ENCODE data around the gene LRRC45. TPM values are rescaled to one million over a fixed set of nuclear protein-coding genes. Genes with fewer than 3 reads are reported as not detected.
A peak's percentile ranks its signal among the peaks of the same experiment; 100 is the strongest.
"Not testable (repeated sequence)": the region's sequence is repeated elsewhere in the genome, so short reads cannot be mapped to it uniquely, and the experiment has no call there.

The LRRC45 gene
- total RNA-seq, 1 donor from 2014 or later: 14.3 TPM

DNA sequence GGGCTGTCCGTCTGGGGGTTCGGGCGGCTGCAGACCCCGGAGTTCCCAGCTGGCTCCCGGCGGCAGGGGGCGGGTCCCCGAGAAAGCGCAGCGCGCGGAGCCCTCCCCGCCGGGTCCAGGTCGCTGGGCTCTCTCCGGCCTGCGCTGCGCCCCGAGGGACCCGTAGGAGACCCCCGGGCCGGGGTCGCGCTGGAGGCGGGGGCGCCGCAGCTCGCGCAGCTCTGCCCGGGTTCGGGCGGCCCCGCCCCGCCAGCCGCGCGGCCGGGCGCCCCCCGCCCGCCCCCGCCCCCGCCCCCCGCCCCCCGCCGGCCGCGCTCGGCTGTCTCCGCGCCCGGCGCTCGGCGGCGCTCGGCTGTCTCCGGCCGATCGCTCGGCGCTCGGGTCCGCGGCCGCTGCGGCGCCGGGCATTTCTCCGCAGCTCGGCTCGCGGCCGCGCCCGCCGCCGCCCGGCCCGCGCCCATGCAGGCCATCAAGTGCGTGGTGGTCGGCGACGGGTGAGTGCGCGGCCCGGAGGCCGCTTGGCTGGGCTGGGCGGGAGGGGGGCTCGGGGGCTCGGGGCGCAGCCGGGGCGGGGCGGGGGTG, 8.3 kb downstream of the LRRC45 start, which contains the start of gene RAC3:
Gene RAC3 (plus strand): TSS at position 376 of the 582 bp plus-strand sequence. CDS start 84 bp downstream, at position 460.
- DNase-seq (ENCODE audit: low spot score in 2 of 2) (peak in 1 of 2 donors; percentile 69), FAIRE-seq (no peak)

DNA sequence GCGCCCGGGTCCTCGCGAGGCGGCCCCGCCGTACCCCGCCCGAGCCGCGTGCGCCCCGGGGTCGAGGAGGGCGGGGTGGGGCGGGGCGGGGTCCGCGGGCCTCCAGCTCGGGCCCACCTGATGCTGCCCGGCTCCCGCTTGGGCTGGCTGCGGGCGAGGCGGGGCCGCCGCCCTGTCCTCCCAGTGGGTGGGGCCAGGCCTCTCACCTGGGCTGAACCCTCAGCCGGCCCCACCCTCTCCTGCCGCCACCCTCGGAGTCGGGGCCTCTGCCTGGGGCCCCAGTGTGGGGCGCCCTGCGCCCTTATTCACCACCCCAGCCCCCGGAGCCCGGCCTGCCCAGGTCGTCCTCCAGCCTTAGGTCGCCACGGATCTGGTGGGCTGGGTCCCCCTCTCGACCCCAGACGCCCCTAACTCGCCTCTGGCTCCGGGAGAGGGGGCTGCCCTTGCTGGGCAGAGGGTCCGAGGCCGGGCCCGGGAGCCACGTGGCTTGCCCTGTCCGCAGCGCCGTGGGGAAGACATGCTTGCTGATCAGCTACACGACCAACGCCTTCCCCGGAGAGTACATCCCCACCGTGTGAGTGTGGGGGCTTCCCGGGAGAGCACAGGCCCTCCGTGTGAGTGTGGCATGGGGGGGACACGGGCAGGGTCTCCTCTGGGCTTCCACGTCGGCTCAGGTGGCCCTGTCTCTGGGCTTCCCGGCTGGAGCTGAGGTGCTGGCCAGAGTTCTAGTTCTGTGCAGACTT, 9.0 kb downstream of the LRRC45 start:
- FAIRE-seq (no peak), DNase-seq (ENCODE audit: low spot score in 2 of 2) (no peak)

GRCh38 chr17:82033359-82034085, 10.4 kb downstream of the LRRC45 start:
- no peak for FAIRE-seq
- no peak for DNase-seq (ENCODE audit: low spot score in 2 of 2)

- FAIRE-seq: no peak
These were observed 11.4 kb downstream of the LRRC45 start for GRCh38 chr17:82034371-82035011.

DNA sequence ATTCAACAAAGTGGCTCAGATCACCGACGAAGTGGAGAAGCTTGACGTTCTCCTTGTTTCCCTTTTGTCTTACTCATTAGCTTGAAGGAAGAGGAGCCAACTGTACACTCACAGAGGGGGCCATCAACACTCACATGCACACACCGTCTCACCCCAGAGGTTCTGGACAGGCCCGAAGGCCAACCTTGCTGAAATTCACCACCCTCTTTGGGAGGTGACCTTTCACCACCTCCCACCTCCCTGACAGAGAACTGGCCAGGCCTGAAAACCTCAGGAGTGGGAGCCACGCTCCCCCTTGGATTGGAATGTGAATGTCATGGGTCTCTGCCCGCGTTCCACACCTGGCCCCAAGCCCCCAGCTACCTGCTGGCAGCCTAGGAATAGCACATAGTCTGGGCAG, 12.4 kb downstream of the LRRC45 start:
- DNase-seq (ENCODE audit: low spot score in 2 of 2): no peak
- FAIRE-seq: no peak

More at GRCh38 chr17:82034371-82035011, 11.4 kb downstream of the LRRC45 start:
- DNase-seq (ENCODE audit: low spot score in 2 of 2): no peak

GRCh38 chr17:82035956-82036633, 13.0 kb downstream of the LRRC45 start:
- FAIRE-seq (no peak), DNase-seq (ENCODE audit: low spot score in 2 of 2) (no peak)

- no peak for DNase-seq (ENCODE audit: low spot score in 2 of 2)
- FAIRE-seq: no peak
These were observed 13.6 kb downstream of the LRRC45 start for GRCh38 chr17:82036634-82037091.

DNA sequence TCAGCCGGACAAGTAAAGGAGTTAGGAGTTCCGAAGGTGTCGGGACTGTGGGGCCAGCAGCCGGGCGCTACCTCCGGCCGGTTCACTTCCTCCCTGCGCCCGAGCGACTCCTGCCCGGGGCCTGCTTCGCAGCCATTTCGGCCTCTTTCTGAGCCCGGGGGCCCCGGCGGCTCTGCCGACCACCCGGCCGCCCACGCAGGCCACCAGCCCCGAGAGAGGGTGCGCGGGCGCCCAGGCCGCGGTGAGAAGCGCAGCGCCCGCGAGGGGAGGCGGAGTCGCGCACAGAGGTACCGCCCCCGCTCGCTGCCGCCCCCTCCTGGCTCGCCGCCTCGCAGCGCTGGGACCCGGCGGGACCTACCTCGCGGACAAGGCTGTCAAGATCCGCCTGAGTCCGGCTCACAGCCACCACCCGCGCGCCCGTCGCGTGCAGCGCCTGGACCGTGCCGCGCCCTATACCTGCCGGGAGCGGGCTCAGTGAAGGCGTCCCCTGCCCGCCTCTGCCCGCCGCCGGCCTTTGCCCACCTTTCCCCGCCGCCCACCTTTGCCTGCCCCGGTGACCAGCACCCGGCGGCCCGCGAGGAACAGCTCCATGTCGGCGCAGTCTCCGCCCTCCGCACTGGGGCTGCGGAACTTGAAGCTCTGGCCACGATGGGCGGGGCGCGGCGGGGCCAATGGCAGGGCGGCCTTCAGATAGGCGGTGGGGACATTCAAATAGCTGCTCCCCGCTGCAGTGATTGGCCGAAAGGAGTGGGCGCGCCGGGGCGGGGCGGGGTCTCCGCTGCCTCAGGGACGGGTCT, 14.2 kb downstream of the LRRC45 start, which contains the start of gene DCXR:
Gene DCXR (minus strand): TSS at position 606 of the 797 bp plus-strand sequence. CDS start 15 bp downstream, at position 591.
- peak; percentile 96 to 98 for DNase-seq (ENCODE audit: low spot score in 2 of 2)
- no peak for FAIRE-seq

GRCh38 chr17:82037889-82038195, 14.7 kb downstream of the LRRC45 start:
- FAIRE-seq (no peak), DNase-seq (ENCODE audit: low spot score in 2 of 2) (no peak)

- not testable (repeated sequence) for FAIRE-seq; DNase-seq (ENCODE audit: low spot score in 2 of 2)
These were observed 15.8 kb downstream of the LRRC45 start for GRCh38 chr17:82038796-82039409.

DNA sequence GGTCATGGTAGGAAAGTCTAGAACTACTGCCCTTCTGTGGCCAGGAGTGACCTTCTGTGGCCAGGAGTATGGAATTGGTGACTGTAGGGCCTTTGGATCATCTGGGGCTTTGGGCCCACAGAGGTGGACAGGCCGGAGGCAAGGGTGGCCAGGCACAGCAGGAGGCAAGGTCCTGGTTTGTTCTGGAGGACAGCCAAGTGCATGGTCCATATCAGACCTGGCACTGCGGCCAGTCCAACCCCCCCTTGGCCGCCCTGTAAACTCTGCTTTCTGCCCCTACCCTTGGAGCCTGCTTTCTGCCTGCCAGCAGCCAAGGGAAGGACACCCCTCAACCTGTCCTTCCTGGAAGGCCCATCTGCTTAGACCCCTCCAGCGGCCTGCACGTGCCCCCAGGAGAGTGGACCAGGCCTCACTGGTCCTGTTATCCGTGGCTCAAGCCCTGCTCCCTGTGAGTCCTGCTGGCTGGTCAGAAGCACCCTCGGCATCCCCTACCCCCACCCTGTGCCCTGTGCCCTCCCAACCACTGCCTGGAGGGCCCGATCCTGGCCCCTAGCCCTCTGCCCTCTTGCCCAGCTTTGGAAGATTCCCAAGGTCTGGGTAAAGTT, 16.7 kb downstream of the LRRC45 start:
- no peak for FAIRE-seq

GRCh38 chr17:82041144-82041814, 18.2 kb downstream of the LRRC45 start:
- DNase-seq (ENCODE audit: low spot score in 2 of 2) (no peak), FAIRE-seq (no peak)

More for the DNA sequence above, 16.7 kb downstream of the LRRC45 start:
- DNase-seq (ENCODE audit: low spot score in 2 of 2): no peak

DNA sequence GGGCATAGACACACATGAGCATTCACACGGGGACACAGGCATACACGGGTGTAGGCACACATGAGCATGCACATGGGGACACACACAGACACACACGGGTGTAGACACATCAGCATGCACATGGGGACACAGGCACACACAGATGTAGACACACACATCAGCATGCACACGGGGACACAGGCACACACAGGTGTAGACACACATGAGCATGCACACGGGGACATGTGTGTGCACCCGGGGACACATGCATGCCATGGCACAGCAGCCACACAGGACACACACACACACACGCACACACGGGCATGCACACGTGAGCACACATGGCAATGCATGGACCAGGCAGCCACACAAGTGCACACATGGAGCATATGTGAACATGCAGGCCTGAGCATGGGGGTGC, 19.5 kb downstream of the LRRC45 start:
- DNase-seq (ENCODE audit: low spot score in 2 of 2) (no peak), FAIRE-seq (no peak)

DNA sequence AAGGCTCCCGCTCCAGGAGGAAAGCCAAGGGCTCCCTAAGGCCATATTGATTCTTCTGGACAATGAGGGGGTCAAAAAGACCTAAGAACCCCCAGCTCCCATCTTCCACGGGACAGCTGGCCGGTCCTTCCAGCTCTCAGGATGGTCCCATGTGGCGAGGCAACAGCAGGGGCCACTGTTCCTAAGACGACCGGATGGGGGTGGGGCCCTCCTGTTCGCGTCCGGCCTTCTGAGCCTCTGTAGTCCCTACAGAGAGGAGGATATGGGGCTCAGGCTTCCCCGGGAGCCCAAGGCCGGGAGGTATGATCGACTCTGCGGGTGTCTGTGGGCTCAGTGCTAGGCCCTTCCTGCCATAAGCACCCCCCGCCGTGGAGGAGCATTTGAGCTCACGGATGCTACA, 20.4 kb downstream of the LRRC45 start:
- no peak for FAIRE-seq

DNA sequence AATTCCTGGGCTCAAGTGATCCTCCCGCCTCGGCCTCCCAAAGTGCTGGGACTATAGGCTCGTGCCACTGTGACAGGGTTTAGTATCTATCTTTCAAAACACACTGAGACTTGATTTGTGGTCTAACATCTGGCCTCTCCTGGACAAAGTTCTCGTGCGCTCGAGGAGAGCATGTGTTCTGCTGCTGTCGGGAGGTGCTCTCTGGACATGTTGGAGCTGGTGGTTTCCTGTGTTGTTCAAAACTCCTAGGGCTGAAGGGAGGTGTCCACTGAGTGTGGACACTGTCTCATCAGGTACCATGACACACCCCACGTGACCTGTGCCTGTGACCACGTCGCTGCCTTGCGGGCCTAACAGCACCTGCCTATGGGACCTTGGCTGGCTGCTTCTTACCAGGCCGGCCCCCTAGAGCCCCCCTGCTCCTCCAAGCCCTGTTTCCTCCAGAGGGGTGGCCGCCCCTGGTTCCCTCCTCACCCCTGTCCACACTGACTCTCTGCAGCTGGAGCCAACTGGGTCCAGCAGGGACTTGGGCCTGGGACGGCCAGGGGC, 22.9 kb downstream of the LRRC45 start:
- DNase-seq (ENCODE audit: low spot score in 2 of 2) (no peak), FAIRE-seq (no peak)

More for the DNA sequence above, 20.4 kb downstream of the LRRC45 start:
- no peak for DNase-seq (ENCODE audit: low spot score in 2 of 2)

GRCh38 chr17:82046903-82047302, 23.8 kb downstream of the LRRC45 start:
- FAIRE-seq: no peak
- no peak for DNase-seq (ENCODE audit: low spot score in 2 of 2)

GRCh38 chr17:82047379-82047778, 24.3 kb downstream of the LRRC45 start:
- no peak for DNase-seq (ENCODE audit: low spot score in 2 of 2)

More at GRCh38 chr17:82047379-82047778, 24.3 kb downstream of the LRRC45 start:
- FAIRE-seq: no peak

Data from frontal cortex (tissue), 4 donors.